Stimulated activated CD4-positive, alpha-beta T cell treated with anti-CD3 and anti-CD28 coated beads, Interleukin-15, amount 100 ng/mL, for 24 hours (primary cell): ENCODE results near the gene ENOX1.

Source experiments
- DNase-seq: peaks from one replicate; pipeline ENCODE4 v3.0.0-alpha.2; 2020

The ENOX1 gene

DNA sequence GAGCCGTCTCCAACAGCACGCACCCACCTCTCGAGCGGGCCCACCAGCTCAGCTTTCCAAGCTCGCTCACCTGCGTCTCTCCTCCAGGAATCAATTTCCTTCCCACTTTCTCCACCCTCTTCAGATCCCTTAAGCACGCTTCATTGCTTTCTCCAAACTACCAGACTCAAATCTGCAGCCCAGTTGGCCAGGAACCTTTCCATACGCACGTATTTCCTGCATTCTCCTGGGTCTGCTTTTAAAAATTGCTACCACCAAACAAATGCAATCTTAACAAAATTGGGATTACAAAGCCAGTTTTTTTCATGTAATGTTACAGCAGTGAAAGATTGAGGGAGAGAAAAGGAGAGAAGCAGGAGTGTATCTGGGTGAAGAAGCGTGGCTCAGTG is 1.5 kb downstream of the ENOX1 start:
- DNase-seq, result no peak

DNA sequence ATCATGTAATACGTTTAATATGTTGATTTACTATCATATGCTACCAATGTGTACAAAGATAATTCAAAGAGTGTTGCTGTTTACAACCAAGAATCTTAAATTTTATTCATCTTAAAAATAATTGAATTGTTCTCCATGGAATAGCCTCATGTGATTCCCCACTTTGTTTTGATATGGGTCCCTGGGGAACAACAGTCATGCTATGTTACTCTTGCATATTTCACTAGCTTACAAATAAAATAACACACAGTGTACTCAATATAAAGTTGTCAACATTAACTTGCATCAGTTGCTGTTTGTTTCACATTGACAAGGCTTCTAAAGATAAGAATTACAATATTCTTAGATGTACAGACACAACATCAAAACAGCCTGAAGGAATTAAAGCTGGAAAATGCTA is 2.3 kb downstream of the ENOX1 start:
- no peak for DNase-seq

DNA sequence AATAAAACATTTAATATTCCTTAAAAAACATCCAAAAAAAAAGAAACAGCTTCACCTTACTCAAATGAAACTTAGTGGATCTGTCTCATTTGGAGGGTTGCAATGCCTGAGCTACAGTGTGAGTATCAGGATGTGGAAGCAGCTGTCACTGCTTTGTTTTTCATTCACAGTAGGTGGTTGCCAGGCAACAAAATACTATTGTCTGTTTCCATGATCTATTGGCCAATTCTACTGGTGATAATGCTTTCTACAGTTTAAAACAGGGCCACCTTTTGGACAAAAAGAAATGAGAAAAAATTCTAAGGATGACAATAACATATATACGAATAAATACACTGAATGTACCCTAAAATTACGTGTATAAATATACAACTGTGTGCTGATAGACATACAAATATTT is 3.0 kb downstream of the ENOX1 start:
- no peak for DNase-seq

DNA sequence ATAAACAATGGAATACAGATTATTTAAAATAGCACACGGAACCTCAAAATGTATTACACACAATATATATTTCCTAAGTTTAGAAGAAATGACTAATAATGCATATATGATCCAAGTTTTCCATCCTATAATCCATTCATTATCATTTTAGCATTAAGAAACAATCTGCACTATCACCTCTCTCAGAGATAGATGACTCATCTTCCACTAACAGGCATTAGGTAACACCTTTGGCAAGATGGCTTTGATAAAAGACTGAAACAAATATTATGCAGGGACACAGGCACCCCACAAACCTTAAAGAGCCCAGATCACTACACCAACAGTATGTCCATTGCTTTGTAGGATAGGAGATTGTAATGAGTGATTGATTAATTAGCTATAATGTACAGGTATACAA is 4.1 kb downstream of the ENOX1 start:
- DNase-seq, result no peak

DNA sequence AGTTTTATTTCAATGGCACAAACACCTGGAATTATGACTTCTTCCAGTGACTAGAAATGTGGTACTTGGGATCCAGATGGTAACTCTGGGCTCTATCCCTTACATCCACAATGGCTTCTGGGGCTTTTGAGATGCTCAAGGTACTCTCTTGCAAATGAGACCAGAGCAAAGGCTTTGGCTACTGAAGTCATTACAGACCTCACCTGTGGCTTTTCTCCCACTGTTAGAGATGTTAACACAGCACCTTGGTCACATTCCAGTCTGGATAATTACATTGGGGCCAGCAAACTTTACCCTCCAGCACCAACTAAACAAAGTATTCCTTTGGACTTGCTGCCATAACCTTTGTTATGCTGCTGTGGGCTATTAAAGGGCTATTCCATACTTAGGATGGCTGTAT is 6.1 kb downstream of the ENOX1 start:
- no peak for DNase-seq

DNA sequence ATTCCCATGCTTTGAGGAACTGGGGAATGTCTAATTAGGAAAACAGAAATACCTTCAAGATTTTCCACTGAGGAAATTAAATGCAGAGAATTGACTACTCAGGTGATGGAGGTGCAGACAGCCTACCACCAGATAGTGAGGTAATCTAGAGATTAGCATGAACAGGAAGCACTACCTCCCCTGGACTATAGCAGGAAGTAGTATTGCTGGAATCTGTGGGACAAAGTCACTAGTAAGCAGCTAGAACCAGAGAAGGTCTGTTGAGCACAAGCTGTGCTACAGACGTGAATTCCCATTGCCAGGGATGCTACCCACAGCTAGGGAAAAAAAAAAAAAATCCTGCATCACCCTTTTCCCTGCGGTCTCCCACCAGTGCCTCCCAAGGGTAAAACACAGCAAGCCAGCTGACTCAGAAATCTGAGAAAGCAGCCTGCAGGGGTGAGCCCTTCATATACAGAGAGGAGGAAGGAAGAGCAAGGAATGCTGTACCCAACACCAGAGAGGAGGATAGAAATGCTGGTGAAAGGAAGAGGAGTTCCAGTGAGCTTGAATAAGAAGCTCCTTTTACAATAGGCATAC is 10.2 kb downstream of the ENOX1 start:
- DNase-seq, result no peak

DNA sequence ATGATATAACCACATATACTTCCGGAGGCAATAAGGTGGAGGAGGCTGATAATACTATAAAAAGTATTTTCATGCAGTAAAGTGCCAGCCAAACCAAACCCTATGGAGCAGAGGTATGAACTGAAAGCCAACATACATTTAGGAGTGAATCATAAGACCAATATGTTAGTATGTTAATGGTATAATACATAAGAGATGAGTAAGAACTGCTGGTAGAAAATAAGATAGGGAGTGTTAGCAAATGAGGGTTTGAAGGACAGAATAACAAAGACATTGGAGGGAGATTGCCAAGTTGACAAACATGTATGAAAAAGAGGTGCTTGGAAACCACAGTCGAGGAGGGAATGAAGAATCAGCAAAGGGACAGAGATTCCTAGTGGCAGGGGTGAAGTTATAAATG is 10.8 kb downstream of the ENOX1 start:
- DNase-seq, result no peak

DNA sequence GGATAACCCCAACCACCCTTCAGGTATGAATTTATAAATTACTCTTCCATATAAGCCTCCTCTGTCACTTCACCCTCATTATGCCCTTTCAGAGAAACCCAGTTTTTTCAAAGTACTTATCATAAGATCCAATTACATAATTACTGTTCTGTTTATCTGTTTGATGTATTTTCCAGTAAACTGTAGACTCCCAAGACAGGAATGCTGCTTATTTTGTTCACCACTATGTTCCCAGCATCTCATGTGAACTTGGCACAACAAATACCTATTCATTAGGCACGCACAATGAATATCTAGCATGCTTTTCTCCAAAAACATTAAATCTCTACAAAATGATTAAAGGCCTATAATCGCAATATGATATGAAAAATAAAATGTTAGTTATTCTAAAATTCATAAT is 13.2 kb downstream of the ENOX1 start:
- DNase-seq, result no peak

DNA sequence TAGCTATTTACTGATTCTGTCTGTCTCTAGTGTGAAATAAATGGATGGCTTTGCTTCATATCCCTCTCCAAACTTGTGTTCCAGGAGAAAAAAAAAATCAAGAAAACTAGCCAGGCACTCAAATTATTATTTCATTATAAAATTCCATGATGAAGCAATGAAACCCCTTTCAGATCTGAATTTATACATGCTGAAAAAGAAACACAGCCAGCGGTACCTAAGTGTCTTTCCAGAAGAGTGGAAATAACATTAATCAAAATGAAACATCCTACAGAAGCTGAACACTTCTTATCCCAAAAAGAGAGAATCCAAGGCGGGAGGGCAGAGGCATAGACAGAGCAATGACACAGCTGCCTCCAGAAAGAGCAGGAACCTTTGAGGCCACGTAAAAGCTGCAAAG is 15.9 kb downstream of the ENOX1 start:
- no peak for DNase-seq

DNA sequence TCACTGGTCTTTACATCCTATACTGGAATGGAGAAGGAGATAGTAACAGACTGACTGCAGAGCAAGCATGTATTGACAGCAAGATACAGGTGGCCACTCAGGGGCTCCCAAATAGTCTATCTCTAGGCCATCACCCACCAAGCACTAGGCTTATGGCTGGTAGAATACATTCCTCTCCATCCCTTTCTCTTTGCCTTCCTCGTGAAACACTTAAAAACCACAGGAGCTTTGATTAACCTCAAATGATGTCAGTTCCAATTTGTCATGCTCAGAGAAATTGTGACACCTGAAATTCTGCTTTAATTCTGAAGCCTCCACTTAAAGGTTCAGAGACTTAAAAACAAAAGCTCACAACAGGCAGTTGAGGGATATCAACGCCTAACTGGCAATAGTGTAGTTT is 17.2 kb downstream of the ENOX1 start:
- no peak for DNase-seq

DNA sequence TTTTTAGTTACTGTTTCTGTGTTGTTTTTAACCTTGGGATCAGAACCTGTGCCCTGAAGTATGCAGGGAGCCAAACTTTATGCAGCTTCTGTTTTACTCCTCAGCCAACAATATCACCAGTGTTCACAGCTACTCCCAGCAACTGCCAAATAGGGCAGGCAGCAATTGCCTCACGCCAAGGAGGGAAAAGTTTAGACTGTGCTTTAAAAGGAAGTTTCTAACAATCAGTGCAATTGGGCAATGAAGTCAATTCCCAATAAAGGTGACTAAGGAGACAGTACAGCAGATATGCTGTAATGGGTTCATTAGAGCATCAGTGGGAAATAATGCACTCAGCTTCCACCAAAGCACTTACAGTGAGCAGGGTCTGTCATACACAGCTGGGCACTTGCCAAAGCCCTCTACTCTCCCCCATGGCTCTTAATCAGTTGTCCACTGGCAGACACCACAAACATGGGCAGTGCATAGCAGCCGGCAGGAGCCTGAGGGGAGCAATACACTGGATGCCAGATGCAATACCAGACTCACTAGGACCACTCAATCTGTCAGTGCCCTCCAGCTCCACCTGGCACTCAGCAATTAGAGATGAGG is 19.3 kb downstream of the ENOX1 start:
- DNase-seq, result no peak

DNA sequence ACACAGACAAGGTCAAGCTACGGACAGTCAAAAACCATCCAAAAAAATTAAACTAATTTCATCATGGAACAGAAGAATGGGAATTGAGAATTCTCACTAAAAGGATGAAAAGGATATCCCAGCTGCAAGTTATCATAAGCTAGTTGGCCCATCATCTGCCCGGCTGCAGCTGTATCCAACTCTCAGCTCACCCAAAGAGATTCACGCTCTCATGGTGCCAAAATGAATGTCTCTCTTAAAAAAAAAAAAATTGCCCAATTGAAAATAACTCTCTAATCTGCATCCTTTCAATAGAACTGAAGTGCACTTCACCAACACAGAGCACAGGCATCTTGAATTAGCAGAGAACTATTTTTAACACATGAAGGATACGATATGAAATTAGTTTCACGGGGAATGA is 20.0 kb downstream of the ENOX1 start:
- no peak for DNase-seq

DNA sequence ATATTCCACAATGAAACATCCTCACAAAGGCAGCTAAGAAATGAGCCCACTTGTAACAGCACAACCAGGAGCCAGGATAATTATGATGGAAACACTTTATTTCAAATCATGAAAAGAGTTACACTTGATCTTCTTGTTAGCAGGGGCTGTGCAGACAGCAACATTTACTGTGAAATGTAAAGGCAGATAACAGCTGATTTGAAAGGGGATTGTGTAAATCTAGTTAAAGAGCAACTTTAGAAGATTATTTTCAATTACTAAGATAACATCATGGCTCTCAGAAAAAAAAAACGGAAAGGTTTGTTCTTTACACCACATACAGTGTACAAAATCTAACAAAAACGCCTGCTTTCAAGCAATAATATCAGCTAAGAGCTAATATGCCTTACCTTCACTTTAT is 22.4 kb downstream of the ENOX1 start:
- DNase-seq, result no peak

DNA sequence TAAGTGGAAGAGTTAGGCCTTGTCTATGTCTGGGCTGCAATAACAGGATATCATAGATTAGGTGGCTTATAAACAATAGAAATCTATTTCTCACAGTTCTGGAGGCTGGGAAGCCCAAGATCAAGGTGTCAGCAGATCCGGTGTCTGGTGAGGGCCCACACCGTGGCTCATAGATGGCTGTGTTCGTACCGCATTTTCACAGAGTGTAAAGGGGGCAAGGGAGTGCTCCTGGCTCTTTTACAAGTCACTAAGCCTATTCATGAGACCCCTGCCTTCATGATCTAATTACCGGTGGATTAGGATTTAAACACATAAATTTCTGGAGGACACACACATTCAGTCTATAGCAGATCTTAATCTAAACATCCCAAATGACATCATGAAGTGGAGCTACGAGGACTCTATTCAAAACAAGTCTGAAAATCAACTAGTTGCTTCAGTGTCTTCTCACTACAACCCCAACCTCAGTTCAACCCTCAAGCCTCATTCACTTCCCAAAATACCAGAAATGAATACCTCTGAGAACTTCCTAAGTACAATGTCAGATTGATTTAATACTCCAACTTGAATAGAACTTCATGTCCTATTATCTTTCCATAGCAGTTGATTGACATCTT is 23.5 kb downstream of the ENOX1 start:
- DNase-seq, result no peak

DNA sequence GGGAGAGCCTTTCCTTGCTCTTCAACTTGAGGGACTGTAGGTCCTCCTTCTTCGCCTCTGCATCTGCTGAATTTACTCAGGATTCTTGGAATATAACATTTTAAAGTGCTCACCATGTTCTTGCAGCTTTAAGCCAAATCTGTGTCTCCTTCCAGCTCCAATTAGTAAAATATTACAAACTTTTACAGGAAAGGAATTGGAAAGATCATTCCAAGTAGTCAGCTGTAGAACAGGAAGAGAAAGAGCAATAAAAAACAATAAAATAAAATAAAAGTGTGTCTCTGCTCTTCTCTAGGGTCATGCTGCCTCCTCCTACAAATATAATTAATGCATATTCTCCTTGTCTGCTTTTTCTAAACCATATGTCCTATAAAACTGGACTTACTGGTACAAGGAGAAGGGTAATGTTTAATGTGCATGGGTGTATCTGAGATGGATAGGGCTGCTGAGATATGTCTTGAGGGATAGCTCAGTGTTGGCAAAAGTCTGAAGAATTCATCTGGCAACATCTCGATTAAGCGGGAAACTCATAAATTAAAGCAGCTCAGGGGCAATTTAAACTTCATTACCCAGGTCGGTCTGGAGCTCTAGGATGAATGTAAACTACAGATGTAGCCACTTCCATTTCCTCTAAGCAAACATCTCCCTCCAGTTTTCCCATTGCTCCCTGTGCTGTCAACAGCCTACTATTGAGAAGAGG is 25.0 kb downstream of the ENOX1 start:
- no peak for DNase-seq

DNA sequence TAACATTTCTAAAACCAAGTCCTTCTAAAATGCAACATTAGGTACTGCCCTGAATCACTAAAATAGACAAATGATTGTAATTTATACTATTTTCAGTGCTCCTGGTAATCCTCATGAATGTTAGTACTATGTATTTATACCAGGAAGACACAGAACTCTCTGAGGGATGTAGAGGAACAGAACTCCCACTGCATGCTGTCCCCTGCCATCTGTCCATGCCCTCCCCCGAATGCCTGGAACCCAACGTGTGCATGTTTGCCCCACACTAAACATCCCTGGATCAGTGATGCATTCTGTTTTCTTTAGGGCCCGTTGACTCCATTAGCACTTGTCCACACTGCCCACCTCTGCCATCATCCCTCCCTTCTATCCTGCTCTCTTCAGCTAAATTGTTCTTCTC is 26.5 kb downstream of the ENOX1 start:
- no peak for DNase-seq

DNA sequence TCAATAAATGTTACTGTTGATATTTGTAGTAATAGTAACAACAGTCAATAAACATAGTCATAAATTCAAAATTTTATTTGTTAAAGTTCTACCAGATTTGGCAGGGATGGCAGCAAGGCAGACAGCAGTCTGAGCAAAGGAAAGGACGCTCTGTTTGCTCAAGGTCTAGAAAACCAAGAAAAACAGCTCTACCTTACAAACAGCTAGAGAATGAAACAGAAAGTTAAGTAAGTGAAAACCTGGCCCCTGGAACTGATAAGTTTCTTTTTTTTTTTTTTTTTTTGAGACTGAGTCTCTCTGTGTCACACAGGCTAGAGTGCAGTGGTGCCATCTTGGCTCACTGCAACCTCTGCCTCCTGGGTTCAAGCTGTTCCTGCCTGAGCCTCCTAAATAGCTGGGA is 27.9 kb downstream of the ENOX1 start:
- no peak for DNase-seq

DNA sequence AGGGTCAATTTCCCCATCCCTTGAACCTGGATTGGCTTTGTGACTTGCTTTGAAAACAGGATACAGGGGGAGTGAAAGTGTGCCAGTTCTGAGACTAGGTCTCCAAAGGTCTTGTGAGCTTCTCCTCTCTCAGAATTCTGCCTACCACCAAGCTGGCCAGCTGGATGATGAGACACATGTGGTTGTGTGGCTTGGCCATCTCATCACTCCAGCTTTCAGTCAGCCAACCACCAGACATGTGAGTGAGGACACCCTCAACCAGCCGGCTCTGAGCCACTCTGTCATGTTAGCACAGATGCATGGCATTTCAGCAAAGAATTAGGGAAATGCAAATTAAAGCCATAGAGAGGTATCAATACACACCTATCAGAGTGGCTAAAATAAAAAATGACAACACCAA is 29.5 kb downstream of the ENOX1 start:
- DNase-seq, result no peak

DNA sequence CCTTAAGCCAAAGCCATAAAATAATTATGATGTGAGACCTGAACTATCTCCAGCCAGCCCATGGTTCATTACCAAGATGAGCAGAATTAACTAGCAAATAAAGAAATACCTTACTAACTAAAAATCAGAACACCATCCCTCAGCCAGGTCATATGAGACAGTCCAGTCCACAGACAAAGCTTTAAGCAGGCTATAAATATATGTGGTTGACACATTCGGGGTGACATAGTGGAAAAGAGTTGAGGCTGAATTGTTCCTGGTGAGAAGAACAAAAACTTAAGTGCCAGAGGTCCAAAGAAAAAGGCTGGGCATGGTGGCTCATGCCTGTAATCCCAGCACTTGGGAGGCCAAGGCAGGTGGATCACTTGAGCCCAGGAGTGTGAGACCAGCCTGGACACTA is 30.9 kb downstream of the ENOX1 start:
- DNase-seq, result no peak

DNA sequence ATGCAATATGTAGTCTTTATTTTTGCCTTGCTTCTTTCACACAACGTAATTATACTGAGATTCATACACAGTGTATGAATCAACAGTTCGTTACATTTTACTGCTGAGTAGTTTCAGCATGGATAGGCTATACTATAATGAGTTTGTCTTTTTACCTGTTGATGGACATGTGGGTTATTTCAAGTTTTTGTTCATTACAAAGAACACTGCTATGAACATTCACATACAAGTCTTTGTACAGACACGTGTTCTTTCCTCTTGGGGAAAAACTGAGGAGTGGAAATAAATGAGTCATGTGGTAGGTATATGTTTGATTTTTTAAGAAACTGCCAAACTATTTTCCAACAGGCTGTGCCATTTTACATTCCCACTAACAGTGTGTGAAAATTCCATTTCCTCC is 35.1 kb downstream of the ENOX1 start:
- no peak for DNase-seq

DNA sequence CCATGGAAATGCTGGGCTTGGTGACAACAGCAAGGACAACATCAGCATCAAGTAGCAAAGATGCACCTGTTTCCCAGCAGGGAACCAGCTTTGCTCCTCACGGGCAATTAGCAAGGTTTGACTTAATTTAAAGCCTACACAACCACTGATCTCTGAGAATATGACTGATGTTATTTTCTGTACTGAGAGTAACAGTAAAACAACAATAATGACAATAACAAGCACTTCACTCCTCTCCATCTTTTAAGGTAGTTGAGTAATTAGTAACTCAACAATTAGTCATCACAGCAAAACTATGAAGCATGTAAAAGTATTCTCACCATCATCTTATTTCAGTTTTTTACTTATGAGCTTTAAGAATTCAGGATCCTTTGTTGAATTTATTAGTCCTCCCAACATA is 37.3 kb downstream of the ENOX1 start:
- no peak for DNase-seq

DNA sequence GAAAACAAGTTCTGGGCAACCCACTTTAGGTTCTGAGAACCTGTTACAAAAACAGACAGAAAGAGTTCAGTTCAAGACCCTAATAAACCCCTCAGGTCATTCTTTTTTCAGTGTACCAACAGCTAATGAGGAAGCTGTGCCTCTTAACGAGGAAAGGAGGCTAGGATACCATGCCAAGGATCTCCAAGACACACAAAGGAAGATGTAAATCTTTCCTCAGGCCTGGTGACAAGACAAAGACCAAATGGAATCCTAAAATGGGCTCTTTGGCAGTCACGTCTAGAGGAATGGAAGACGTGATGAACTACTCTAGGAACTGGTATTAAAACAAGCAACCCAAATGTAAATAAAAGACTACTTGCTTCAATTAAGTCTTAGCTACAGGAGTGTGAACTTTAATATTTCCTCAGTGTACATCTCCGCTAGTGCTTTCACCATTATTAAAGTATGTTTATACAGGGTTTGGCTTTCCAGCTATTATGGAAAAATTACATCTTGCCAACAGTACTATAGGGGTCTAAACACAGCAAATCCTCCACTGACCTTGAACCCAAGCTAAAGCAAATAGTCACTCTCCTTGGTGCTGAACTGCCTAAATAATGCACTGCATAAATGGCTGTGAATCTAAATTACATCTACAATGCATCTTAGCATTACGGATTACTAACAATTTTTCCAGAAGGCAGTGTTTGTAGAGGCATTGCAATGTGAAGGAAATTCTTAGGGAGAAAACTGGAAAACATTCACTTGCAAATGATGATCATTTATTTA is 42.3 kb downstream of the ENOX1 start:
- no peak for DNase-seq

DNA sequence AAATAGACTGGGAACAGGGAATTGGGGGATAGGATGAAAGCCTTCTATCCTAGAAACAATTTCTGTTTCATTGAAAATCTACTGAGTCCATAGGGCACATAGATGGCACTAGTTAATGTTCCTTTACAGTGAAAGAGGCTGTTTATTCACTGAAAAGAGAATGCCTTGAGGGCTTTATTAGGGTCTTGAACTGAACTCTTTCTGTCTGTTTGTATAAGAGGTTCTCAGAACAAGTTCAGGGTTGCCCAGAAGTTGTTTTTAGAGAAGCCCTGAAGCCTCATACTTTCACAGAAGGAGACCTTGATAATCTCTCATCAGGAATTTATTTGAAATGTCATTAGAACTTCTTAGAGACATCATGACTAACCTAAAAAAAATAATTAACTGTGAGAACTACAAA is 43.9 kb downstream of the ENOX1 start:
- DNase-seq, result no peak
